Endothelial cell of umbilical vein (primary cell): ENCODE data around the gene GNB1L. TPM values are rescaled to one million over a fixed set of nuclear protein-coding genes. Genes with fewer than 3 reads are reported as not detected.

ENCODE experiments used
- BruUV-seq: library from RNA; stranded (reverse); fragments of 400-500 nt; replicated peaks from 2 replicates; lab custom pipeline; 2021; lab: Mats Ljungman, UMichigan
- CTCF ChIA-PET: fragments of 300-600, 350-600 bp; sonication (Branson Sonifier 250); formaldehyde crosslinking; loops from one replicate; lab custom pipeline; 2021; ENCODE audit warnings: antibody characterized with exemption, inconsistent platforms; lab: Charles Lee
- POLR2A ChIA-PET: fragments of 300-600, 350-600 bp; sonication (Branson Sonifier 250); formaldehyde crosslinking; loops from one replicate; lab custom pipeline; 2021; ENCODE audit warnings: antibody characterized with exemption, inconsistent platforms; lab: Charles Lee
- DNase-seq: peaks from one replicate; pipeline ENCODE4 v3.0.0-alpha.2; 2011; ENCODE audit warnings: low read depth, low spot score
- FAIRE-seq: peaks from 2 replicates; lab custom pipeline; 2011; peaks lifted over from hg19 to GRCh38; lab: Jason Lieb, UNC
- H2AFZ ChIP-seq: 2 replicates; pipeline ENCODE4 v1.6.0; 2012; ENCODE audit warnings: low read depth, low read length, control low read depth, inconsistent platforms
- H3K27ac ChIP-seq: 2 replicates; pipeline ENCODE4 v1.5.1; 2011; ENCODE audit warnings: low read depth, mild to moderate bottlenecking, control low read depth, low read length, moderate library complexity; ENCODE audit not compliant: insufficient read depth
- H3K27me3 ChIP-seq, 2 experiments: 2 replicates each; pipeline versions ENCODE4 v1.6.0 to v1.6.1; 2011; ENCODE audit warnings: low read length in 2 of 2, mixed read lengths in 1 of 2; ENCODE audit not compliant: control insufficient read depth in 2 of 2, insufficient read depth in 2 of 2
- H3K36me3 ChIP-seq, 2 experiments: 2 replicates in 1 of 2; 3 replicates in 1 of 2; pipeline ENCODE4 v1.5.1; 2011; ENCODE audit warnings: low read length in 2 of 2, mild to moderate bottlenecking in 1 of 2, moderate library complexity in 1 of 2; ENCODE audit not compliant: control insufficient read depth in 2 of 2, insufficient read depth in 2 of 2; ENCODE audit errors: extremely low read depth in 1 of 2
- H3K4me1 ChIP-seq: 3 replicates; pipeline ENCODE4 v1.5.1; 2011; ENCODE audit warnings: mild to moderate bottlenecking, low read length; ENCODE audit not compliant: control insufficient read depth, insufficient read depth; ENCODE audit errors: extremely low read depth
- H3K4me2 ChIP-seq: 2 replicates; pipeline ENCODE4 v1.6.1; 2011; ENCODE audit warnings: low read length, control low read depth, mixed read lengths; ENCODE audit not compliant: insufficient read depth
- H3K4me3 ChIP-seq, 3 experiments: fragments of 200-600 bp in 1 of 3; sonication (generic), shearing (Covaris generic) in 1 of 3; replicated peaks in 1 of 3; 2 replicates each; pipeline ENCODE4 v1.5.1; 2011 to 2016; ENCODE audit warnings: control low read depth in 3 of 3, low read length in 3 of 3, mild to moderate bottlenecking in 2 of 3, inconsistent platforms in 1 of 3, low read depth in 1 of 3, moderate library complexity in 1 of 3; ENCODE audit not compliant: insufficient read depth in 1 of 3
- H3K79me2 ChIP-seq: 2 replicates; pipeline ENCODE4 v1.6.0; 2012; ENCODE audit warnings: low read length, inconsistent platforms; ENCODE audit not compliant: control insufficient read depth, insufficient read depth
- H3K9ac ChIP-seq: replicated peaks from 2 replicates; pipeline ENCODE3; 2011; ENCODE audit warnings: low read length, control low read depth; ENCODE audit not compliant: insufficient read depth; ENCODE audit errors: extremely low read depth
- H3K9me1 ChIP-seq: replicated peaks from 3 replicates; pipeline ENCODE4 v1.6.0; 2011; ENCODE audit warnings: mild to moderate bottlenecking, low read length; ENCODE audit not compliant: control insufficient read depth, insufficient read depth; ENCODE audit errors: extremely low read depth
- H3K9me3 ChIP-seq: replicated peaks from 2 replicates; pipeline ENCODE4 v1.5.1; 2012; ENCODE audit warnings: low read length, inconsistent platforms; ENCODE audit not compliant: control insufficient read depth, insufficient read depth
- H4K20me1 ChIP-seq: replicated peaks from 2 replicates; pipeline ENCODE3; 2011; ENCODE audit warnings: mild to moderate bottlenecking, low read length; ENCODE audit not compliant: control insufficient read depth, insufficient read depth; ENCODE audit errors: extremely low read depth
- CTCF ChIP-seq, 2 donors: IDR thresholded peaks; 1 replicate in 1 of 2; 2 replicates in 1 of 2; pipeline ENCODE4 v1.5.1; 2011; ENCODE audit warnings: low read length in 2 of 2, mild to moderate bottlenecking in 2 of 2, moderate library complexity in 2 of 2, control low read depth in 1 of 2, inconsistent platforms in 1 of 2, low read depth in 1 of 2; ENCODE audit not compliant: insufficient read depth in 1 of 2; ENCODE audit errors: extremely low read depth in 1 of 2
- FOS ChIP-seq: IDR thresholded peaks from 2 replicates; pipeline ENCODE4 v1.6.1; 2011; ENCODE audit warnings: mild to moderate bottlenecking, low read length, moderate library complexity, borderline replicate concordance; ENCODE audit not compliant: insufficient read depth
- JUN ChIP-seq: IDR thresholded peaks from 2 replicates; pipeline ENCODE4 v1.6.1; 2011; ENCODE audit warnings: borderline replicate concordance, low read depth; ENCODE audit not compliant: insufficient read length, insufficient read depth
- MAX ChIP-seq: IDR thresholded peaks from 2 replicates; pipeline ENCODE4 v1.6.1; 2011; ENCODE audit not compliant: insufficient read depth, insufficient read length
- MYC ChIP-seq: IDR thresholded peaks from one replicate; pipeline ENCODE4 v1.6.1; 2011; ENCODE audit warnings: mild to moderate bottlenecking, low read depth, low read length
- POLR2AphosphoS5 ChIP-seq: IDR thresholded peaks from 2 replicates; pipeline ENCODE4 v1.6.1; 2012; ENCODE audit warnings: low read depth, mild to moderate bottlenecking, control low read depth, low read length, moderate library complexity; ENCODE audit not compliant: insufficient read depth
- dilution Hi-C: fragments of 300-500 bp; cut with MboI; formaldehyde crosslinking; loops from one replicate; pipeline ENCODE4 v1.15.0; 2019; ENCODE audit warnings: low sequenced_read_pairs; ENCODE audit not compliant: extremely low pct_ligation_motif_present
- intact Hi-C: fragments of 100-400 bp; cut with micrococcal nuclease; formaldehyde crosslinking; loops from one replicate; pipeline ENCODE4 v1.10.0; 2022
- polyA plus RNA-seq, 4 experiments: library from polyadenylated mRNA; depleted of rRNA in 3 of 4; stranded (reverse) in 3 of 4; unstranded in 1 of 4; fragments of >200 nt; gene quantifications; 2 replicates each; pipeline versions ENCODE4 v1.2.1 to v1.2.3, GENCODE V29; 2011 to 2012; ENCODE audit warnings: missing spikeins in 1 of 4
- total RNA-seq: library from RNA; stranded (reverse); gene quantifications from 2 replicates; pipeline ENCODE4 v1.2.3, GENCODE V29; 2021

The GNB1L gene
- total and polyA plus RNA-seq, 2 donors (not counting 3 experiments of a cell fraction or from before 2014, with no cell fraction given), result 5.4 to 5.9 TPM

GRCh38 chr22:19734163-19734562 is 120.5 kb downstream of the GNB1L start:
- POLR2A ChIA-PET, result no interaction called here

More at GRCh38 chr22:19734163-19734562, 120.5 kb downstream of the GNB1L start:
- dilution Hi-C loops (no loop called here), intact Hi-C loops (no loop called here)
- H3K79me2 ChIP-seq, result no peaks in the 10 kb centered on the region
- no peaks in the 10 kb centered on the region for H3K36me3 ChIP-seq
- BruUV-seq, result no TSS peak
- TF ChIP-seq FOS (no peak), MAX (no peak), JUN (no peak), MYC (no peak), CTCF (IDR thresholded peaks at IDR 0.05; ENCODE audit: extremely low read depth in 1 of 2, insufficient read depth in 1 of 2, low read depth in 1 of 2, low read length in 2 of 2) (no peak), POLR2AphosphoS5 (no peak)
- no peaks in the 10 kb centered on the region for H3K9me3 ChIP-seq
- DNase-seq (no peak), FAIRE-seq (no peak)
- no peak overlapping the region for H3K4me3 ChIP-seq
- no peaks in the 10 kb centered on the region for H4K20me1 ChIP-seq
- no peak overlapping the region for H3K27ac ChIP-seq
- H3K4me2 ChIP-seq, result no peak overlapping the region
- CTCF ChIA-PET, result no interaction called here
- no peak overlapping the region for H3K9ac ChIP-seq
- H3K9me1 ChIP-seq, result no peaks in the 10 kb centered on the region
- H3K27me3 ChIP-seq, result no peaks in the 10 kb centered on the region
- H3K4me1 ChIP-seq, result peaks cover 3% of the 10 kb centered on the region
- no peak overlapping the region for H2AFZ ChIP-seq
